Left lobe of liver (tissue), 2 donors: ENCODE data around the gene CCDC198. TPM values are rescaled to one million over a fixed set of nuclear protein-coding genes. Genes with fewer than 3 reads are reported as not detected.

Experiments used
- ATAC-seq: fragments of 200-7000 bp; cut with Tn5 transposase; one replicate; pipeline ENCODE4 v1.9.1; 2020; ENCODE audit warnings: mild to moderate bottlenecking, moderate library complexity
- DNase-seq: peaks from one replicate; pipeline ENCODE4 v3.0.0-alpha.2; 2020; ENCODE audit warnings: low spot score
- total RNA-seq: library from RNA; stranded (reverse); gene quantifications from one replicate; pipeline ENCODE4 v1.2.1, GENCODE V29; 2021
- donor health status: DM: no; HTN: no; CAD: no; lungs with moderate emphysema.
- donor health status: DM: no; HTN: yes; CAD: no.

The CCDC198 gene, protein sequence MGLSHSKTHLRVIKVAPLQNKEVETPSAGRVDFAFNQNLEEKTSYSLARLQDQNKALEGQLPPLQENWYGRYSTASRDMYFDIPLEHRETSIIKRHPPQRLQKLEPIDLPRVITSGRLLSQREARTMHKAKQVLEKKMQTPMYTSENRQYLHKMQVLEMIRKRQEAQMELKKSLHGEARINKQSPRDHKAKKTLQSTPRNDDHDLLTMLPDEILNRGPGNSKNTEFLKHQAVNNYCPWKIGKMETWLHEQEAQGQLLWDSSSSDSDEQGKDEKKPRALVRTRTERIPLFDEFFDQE
- total RNA-seq, result 27.4 TPM

- DNase-seq (peak; percentile 67), ATAC-seq (peak; percentile 90)
Observed at GRCh38 chr14:57493467-57494181, at the start of gene CCDC198. Gene CCDC198 (minus strand): TSS chr14:57493857. CDS start chr14:57493715, 142 bp downstream.

DNA sequence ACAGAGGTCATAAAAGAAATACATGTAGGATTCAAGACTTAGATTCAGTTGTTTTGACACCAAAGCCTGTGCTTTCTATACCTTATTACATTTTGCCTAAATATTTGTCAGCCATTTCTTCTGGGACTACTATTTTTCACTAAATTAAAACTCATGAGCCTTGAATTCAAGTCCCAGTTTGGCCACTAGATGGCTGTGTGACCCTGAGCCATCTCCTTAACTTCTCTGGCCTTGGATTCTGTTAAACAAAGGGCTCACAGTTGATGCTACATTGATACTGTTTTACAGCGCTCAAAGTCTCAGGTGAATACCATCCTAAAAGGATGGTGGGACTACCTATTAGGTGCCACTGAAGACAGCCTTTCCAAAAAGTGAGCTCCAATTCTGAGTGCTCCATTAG, 39.6 kb upstream of the CCDC198 start:
- DNase-seq, result no peak
- ATAC-seq, result peak; percentile 62

DNA sequence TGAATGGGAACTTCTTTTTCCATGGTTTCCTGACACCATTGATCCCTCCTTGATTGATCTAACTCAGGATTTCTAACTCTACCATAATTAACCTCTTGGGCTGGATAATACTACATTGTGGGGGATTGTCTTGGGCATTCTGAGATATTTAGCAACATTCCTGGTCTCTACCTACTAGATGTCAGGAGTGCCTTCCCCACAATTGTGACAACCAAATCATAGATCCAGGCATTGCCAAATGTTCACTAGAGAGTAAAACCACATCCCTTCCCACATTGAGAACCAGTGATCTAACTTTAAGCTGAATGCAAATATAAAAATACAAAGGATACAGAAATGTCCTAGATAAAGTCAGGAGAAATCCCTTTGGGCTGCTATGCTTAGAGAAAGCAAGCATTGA, 36.9 kb upstream of the CCDC198 start:
- no peak for DNase-seq
- no peak for ATAC-seq

DNA sequence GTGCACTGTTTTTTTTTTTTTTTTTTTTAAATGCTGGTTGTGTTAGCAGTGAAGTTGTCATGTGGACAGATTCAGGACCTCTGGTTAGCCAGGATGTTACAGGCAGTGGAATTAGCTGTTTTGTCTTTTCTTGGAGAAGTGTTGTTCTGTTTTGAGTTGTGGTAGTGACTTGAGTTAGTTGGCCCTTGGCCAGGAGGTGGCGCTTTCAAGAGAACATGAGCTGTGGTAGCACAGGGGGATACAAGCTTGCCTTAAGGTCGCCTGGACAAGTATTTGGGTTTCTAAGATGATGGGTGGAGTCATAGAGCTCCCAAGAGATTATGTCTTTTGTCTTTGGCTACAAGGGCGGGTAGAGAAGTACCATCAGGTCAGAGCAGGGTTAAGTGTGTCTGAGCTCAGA, 33.3 kb upstream of the CCDC198 start:
- ATAC-seq (no peak), DNase-seq (no peak)

- DNase-seq (no peak), ATAC-seq (no peak)
Observed at GRCh38 chr14:57519043-57519442, 25.4 kb upstream of the CCDC198 start.

GRCh38 chr14:57512220-57512619, 18.6 kb upstream of the CCDC198 start:
- DNase-seq (no peak), ATAC-seq (no peak)

- DNase-seq, result no peak
- ATAC-seq, result no peak
Observed at GRCh38 chr14:57508756-57509155, 15.1 kb upstream of the CCDC198 start.

GRCh38 chr14:57502586-57503254, 9.1 kb upstream of the CCDC198 start:
- no peak for ATAC-seq
- DNase-seq, result no peak

DNA sequence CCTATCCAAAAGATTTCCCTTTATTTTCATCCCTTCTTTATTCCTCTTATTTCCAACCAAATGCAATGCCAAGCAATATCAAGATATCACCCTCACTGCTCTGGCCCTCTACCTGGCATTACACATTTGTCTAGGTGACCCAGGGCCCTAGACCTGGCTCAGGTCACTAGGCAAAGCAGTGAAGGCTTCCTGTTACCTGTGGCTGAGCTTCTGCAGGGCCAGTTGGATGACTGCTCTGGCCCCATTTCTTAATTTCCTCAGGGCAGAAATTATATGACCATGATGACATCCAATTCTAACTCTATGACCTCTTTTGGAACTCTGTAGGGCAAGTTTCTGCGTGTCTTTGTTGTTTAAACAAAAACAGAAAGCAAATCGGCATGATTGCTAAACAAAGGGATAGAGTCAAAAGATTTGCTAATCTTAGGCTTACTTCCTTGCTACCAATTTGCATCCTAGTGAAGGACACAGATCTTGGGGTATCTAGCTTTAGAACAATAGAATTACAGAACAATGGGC, 7.4 kb upstream of the CCDC198 start:
- DNase-seq, result no peak
- peak; percentile 77 for ATAC-seq

- ATAC-seq (no peak), DNase-seq (no peak)
Observed at GRCh38 chr14:57498659-57499058, 5.0 kb upstream of the CCDC198 start.

DNA sequence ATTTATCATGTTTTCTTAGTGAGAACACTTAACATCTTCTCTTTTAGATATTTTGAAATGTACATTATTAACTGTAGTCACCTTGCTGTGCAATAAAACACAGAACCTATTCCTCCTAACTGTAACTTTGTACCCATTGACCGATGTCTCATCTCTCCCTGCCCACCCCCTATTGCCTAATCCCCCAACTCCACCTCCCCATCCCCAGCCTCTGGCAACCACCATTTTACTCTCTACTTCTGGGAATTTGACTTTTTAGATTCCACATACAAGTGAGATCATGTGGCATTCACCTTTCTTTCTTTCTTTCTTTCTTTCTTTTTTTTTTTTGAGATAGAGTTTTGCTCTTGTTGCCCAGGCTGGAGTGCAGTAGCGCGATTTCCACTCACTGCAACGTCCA, 4.4 kb upstream of the CCDC198 start:
- DNase-seq (no peak), ATAC-seq (no peak)

GRCh38 chr14:57495416-57495815, 1.8 kb upstream of the CCDC198 start:
- ATAC-seq (peak; percentile 59), DNase-seq (no peak)

DNA sequence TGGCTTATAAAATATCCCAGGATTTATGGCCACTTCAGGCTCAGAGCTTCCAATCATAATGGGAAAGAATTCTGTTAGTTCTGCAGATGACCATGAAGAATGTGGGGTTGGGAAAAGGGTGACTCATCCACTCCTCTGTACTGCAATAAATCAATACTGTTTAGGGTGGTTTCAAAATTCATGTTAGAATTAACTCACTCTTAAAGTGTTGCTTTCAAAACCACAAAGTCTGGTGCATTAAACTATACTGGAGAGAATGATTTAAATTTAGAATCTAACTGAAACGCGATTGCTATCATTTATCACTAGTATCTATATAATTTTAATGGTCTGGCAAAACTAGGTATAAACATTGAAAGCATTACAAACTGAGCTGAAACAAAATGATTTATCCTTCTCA, 798 bp downstream of the CCDC198 start:
- no peak for ATAC-seq
- no peak for DNase-seq

DNA sequence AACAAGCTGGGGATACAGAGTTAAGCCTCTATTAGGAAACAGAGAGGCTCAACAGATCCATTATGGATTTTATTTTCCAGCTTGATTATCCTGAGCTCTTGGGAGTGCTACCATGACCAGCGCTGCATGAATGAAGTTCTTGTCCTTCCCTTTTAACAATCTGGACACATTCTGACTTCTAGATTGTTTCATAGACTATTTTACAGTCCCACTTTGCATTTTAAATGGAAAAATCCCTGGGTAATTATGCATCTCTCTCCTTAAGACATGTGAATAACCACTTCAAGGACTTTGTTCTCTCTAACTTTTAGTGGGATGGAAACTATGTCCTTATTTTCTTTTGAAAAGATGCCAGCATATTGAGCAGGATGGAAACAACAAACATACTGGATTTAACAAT, 2.0 kb downstream of the CCDC198 start:
- ATAC-seq (no peak), DNase-seq (no peak)

DNA sequence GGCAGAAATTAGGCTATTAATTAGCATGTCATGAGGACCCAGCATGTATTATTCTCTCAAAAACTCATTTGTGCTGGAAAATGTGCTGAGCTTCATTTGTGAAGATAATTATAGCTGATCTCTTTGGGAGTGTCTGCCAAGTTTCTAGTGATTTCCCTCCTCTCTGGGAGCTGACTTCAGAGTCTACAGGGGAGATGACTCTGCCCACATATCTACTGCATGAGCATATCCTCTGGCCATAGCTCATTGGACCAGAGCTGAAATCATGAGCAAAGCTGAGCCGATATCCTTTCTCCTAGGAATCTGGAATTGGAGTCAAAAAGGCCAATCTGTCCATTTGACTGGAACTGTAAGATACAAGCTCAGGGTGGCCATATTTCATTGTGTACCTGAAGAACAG, 5.9 kb downstream of the CCDC198 start:
- peak; percentile 56 for ATAC-seq
- no peak for DNase-seq

- ATAC-seq (peak; percentile 92), DNase-seq (no peak)
Observed at GRCh38 chr14:57486767-57487379, 6.8 kb downstream of the CCDC198 start.

- ATAC-seq (no peak), DNase-seq (no peak)
Observed at GRCh38 chr14:57485635-57486034, 8.0 kb downstream of the CCDC198 start.

DNA sequence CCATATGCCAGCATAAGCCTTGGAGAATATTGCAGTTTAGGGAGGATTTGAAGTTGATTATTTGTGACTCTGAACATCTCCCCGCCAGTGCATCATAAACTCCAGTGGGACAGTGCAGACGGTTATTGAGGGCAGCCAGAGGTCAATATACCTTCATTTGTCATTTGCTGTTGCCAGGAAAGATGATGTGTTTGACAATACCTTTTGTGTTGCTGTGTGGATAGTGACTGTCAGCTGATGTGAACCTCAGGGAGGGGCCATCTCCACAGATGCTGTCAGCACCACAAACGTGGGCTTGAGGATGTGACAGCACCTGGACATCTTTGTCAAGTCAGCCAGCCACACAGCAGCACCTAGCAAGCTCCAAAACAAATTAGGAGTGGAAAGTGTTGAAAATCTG, 11.5 kb downstream of the CCDC198 start:
- no peak for DNase-seq
- no peak for ATAC-seq

- DNase-seq (no peak), ATAC-seq (no peak)
Observed at GRCh38 chr14:57480051-57480450, 13.6 kb downstream of the CCDC198 start.

GRCh38 chr14:57479197-57479596, 14.5 kb downstream of the CCDC198 start:
- ATAC-seq, result no peak
- no peak for DNase-seq

- DNase-seq, result no peak
- ATAC-seq, result no peak
Observed at GRCh38 chr14:57478050-57478449, 15.6 kb downstream of the CCDC198 start.
